Prostate gland (tissue), 2 donors: ENCODE measurements around the gene SMIM1. TPM values are rescaled to one million over a fixed set of nuclear protein-coding genes. Genes with fewer than 3 reads are reported as not detected.

ENCODE experiments used
- DNase-seq: peaks from one replicate; pipeline ENCODE4 v3.0.0-alpha.2; 2019; ENCODE audit warnings: low spot score
- H3K27ac ChIP-seq, 2 donors: fragments of 200-600 bp; sonication (generic); 2 replicates each; pipeline ENCODE4 v1.5.1; 2017 to 2019
- H3K27me3 ChIP-seq: fragments of 200-600 bp; sonication (generic); replicated peaks from 2 replicates; pipeline ENCODE4 v1.5.1; 2019; ENCODE audit not compliant: insufficient read depth
- H3K36me3 ChIP-seq, 2 donors: fragments of 200-600 bp; sonication (generic); 1 replicate in 1 of 2; 2 replicates in 1 of 2; pipeline versions ENCODE4 v1.5.1 to v1.8.1; 2017 to 2019
- H3K4me1 ChIP-seq: fragments of 200-600 bp; sonication (generic); replicated peaks from 2 replicates; pipeline ENCODE4 v1.5.1; 2019
- H3K4me3 ChIP-seq, 2 donors: fragments of 200-600 bp; sonication (generic); 2 replicates each; pipeline ENCODE4 v1.5.1; 2017 to 2019
- H3K9me3 ChIP-seq: fragments of 200-600 bp; sonication (generic); 2 replicates; pipeline ENCODE4 v1.5.1; 2017
- CTCF ChIP-seq, 4 experiments: fragments of 200-600 bp in 2 of 4; fragments of 450-650 bp in 2 of 4; sonication (generic) in 2 of 4; IDR thresholded peaks; 1 replicate in 3 of 4; 2 replicates in 1 of 4; pipeline ENCODE4 v1.5.1; 2016 to 2019; ENCODE audit warnings: antibody characterized with exemption in 4 of 4, mild to moderate bottlenecking in 2 of 4, moderate library complexity in 2 of 4
- POLR2A ChIP-seq: fragments of 450-650 bp; IDR thresholded peaks from one replicate; pipeline ENCODE4 v1.6.1; 2016; ENCODE audit warnings: antibody characterized with exemption, mild to moderate bottlenecking
- POLR2AphosphoS5 ChIP-seq: sonication (generic); formaldehyde crosslinking; IDR thresholded peaks from one replicate; pipeline ENCODE4 v1.6.1; 2017; ENCODE audit warnings: antibody characterized with exemption
- WGBS: methylation state at CpG from one replicate; pipeline ENCODE4 v1.1.5; 2018; 5-methylcytosine and 5-hydroxymethylcytosine counted together
- intact Hi-C: fragments of 100-400 bp; cut with DNase I; formaldehyde crosslinking; loops from one replicate; pipeline ENCODE4 v1.14.2; 2022
- small RNA-seq, 2 donors: library from RNA; depleted of rRNA; stranded (forward); fragments of <200 nt; gene quantifications; one replicate each; pipeline ENCODE3, GENCODE V24; 2016
- total RNA-seq, 2 donors: library from RNA; depleted of rRNA; stranded (reverse); fragments of >200 nt; gene quantifications; one replicate each; pipeline ENCODE4 v1.1.0, GENCODE V29; 2016

The SMIM1 gene
- total RNA-seq, 2 donors from 2014 or later = 17.7 to 148 TPM

GRCh38 chr1:3824650-3825049 is 52.1 kb downstream of the SMIM1 start:
- no peaks in the 10 kb centered on the region for H3K27me3 ChIP-seq
- H3K27ac ChIP-seq = no peak overlapping the region
- intact Hi-C loops = no loop called here
- DNase-seq = no peak
- H3K4me1 ChIP-seq = no peaks in the 10 kb centered on the region
- WGBS = 75% methylated on average over 8 of the region's 8 CpGs
- TF ChIP-seq POLR2A (no peak), CTCF (IDR thresholded peaks at IDR 0.05) (no peak), POLR2AphosphoS5 (no peak)
- H3K36me3 ChIP-seq = peaks cover 3 to 10% of the 10 kb centered on the region in 2 donors
- no peak overlapping the region for H3K4me3 ChIP-seq
- no peaks in the 10 kb centered on the region for H3K9me3 ChIP-seq

GRCh38 chr1:3825356-3825755 is 52.8 kb downstream of the SMIM1 start:
- 81% methylated on average over 15 of the region's 15 CpGs for WGBS
- no peaks in the 10 kb centered on the region for H3K9me3 ChIP-seq
- peaks cover 3 to 10% of the 10 kb centered on the region in 2 donors for H3K36me3 ChIP-seq
- intact Hi-C loops = no loop called here
- TF ChIP-seq POLR2AphosphoS5 (no peak), CTCF (IDR thresholded peaks at IDR 0.05) (no peak), POLR2A (no peak)
- no peak overlapping the region for H3K4me3 ChIP-seq
- H3K27me3 ChIP-seq = no peaks in the 10 kb centered on the region
- no peak for DNase-seq
- no peak overlapping the region for H3K27ac ChIP-seq
- no peaks in the 10 kb centered on the region for H3K4me1 ChIP-seq

Small RNAs within 50 kb of the gene (small RNA-seq; reads per million reads assigned to genes)
- 0 reads per million in 2 donors for gene RF02197
- 0 reads per million in 2 donors for gene RN7SL574P

Other genes with a start within 250 kb of the SMIM1 start
- 10 to 100 TPM; 67.3 to 82.5 TPM for gene MEGF6, start 161.2 kb upstream of the SMIM1 start, total RNA-seq
- 10 to 100 TPM; 26.4 to 35.0 TPM for gene TPRG1L, start 147.7 kb upstream of the SMIM1 start, total RNA-seq
- gene WRAP73, start 122.6 kb upstream of the SMIM1 start, total RNA-seq = 10 to 100 TPM; 22.3 to 39.5 TPM
- gene TP73, start 120.2 kb upstream of the SMIM1 start, total RNA-seq = 10 to 100 TPM in 1 of 2 donors, 1 to 10 TPM in 1; 5.1 to 15.1 TPM
- gene CCDC27, start 20.3 kb upstream of the SMIM1 start, total RNA-seq = under 1 TPM in 1 of 2 donors, not detected in 1; 0.97 TPM
- gene LRRC47, start 23.7 kb downstream of the SMIM1 start, total RNA-seq = 10 to 100 TPM; 42.4 to 53.8 TPM
- gene CEP104, start 84.5 kb downstream of the SMIM1 start, total RNA-seq = 10 to 100 TPM; 20.9 to 28.5 TPM
- gene DFFB, start 84.7 kb downstream of the SMIM1 start, total RNA-seq = 10 to 100 TPM in 1 of 2 donors, 1 to 10 TPM in 1; 5.3 to 20.5 TPM
- 10 to 100 TPM; 27.1 to 32.7 TPM for gene C1orf174, start 127.5 kb downstream of the SMIM1 start, total RNA-seq